Measurements from ENCODE around the gene RNF144B.

Gene RNF144B

GRCh38 chr6:18469536-18469935, 82.4 kb downstream of the RNF144B start:
- DNase-seq (ENCODE audit: low spot score), result no peak
- no peak for TF ChIP-seq CTCF (IDR thresholded peaks at IDR 0.05; ENCODE audit: extremely low read depth, missing control alignments)

GRCh38 chr6:18471232-18471964, 84.2 kb downstream of the RNF144B start:
- no peak for TF ChIP-seq CTCF (IDR thresholded peaks at IDR 0.05; ENCODE audit: extremely low read depth, missing control alignments)
- DNase-seq (ENCODE audit: low spot score), result no peak

GRCh38 chr6:18472941-18473340, 85.8 kb downstream of the RNF144B start:
- no peak for DNase-seq (ENCODE audit: low spot score)
- TF ChIP-seq CTCF (IDR thresholded peaks at IDR 0.05; ENCODE audit: extremely low read depth, missing control alignments), result no peak

- no peak for TF ChIP-seq CTCF (IDR thresholded peaks at IDR 0.05; ENCODE audit: extremely low read depth, missing control alignments)
- DNase-seq (ENCODE audit: low spot score), result peak; percentile 4
These were observed 86.6 kb downstream of the RNF144B start for GRCh38 chr6:18473755-18474154.

- DNase-seq (ENCODE audit: low spot score), result no peak
- no peak for TF ChIP-seq CTCF (IDR thresholded peaks at IDR 0.05; ENCODE audit: extremely low read depth, missing control alignments)
These were observed 90.3 kb downstream of the RNF144B start for GRCh38 chr6:18477301-18477941.

- DNase-seq (ENCODE audit: low spot score), result no peak
- no peak for TF ChIP-seq CTCF (IDR thresholded peaks at IDR 0.05; ENCODE audit: extremely low read depth, missing control alignments)
These were observed 91.5 kb downstream of the RNF144B start for GRCh38 chr6:18478610-18479009.

- no peak for TF ChIP-seq CTCF (IDR thresholded peaks at IDR 0.05; ENCODE audit: extremely low read depth, missing control alignments)
- no peak for DNase-seq (ENCODE audit: low spot score)
These were observed 94.7 kb downstream of the RNF144B start for GRCh38 chr6:18481870-18482269.

Measured in GM20000 (cell line).